ENCODE measurements around the gene LHFPL3.

The LHFPL3 gene

DNA sequence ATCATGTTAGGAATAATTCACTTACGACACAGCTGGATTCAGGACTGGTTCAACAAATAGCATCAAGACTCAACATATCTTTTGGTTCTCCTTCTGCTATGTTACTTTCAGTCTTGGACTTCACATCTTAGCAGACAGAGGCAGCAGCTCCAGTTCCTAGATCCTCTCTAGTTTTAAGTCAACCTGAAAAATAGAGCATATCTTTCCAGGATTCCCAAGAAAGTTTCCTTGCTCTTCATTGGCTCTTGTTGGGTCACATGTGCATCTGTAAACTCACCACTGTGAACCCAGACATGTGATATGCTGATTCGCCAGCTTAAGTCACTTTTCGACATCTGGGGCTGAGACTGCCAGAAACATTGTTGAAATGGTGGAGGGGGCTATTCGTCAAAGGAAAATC, 475.5 kb downstream of the LHFPL3 start:
- no peak for DNase-seq (ENCODE audit: low read depth in 1 of 2, low spot score in 1 of 2)
- TF ChIP-seq SPI1 (IDR thresholded peaks at IDR 0.05; ENCODE audit: borderline replicate concordance, low read depth) (no peak), GABPA (IDR thresholded peaks at IDR 0.05; ENCODE audit: low read depth) (no peak), POLR2AphosphoS5 (IDR thresholded peaks at IDR 0.05; ENCODE audit: low read depth) (no peak)
- TF ChIP-seq, protein P1, sequence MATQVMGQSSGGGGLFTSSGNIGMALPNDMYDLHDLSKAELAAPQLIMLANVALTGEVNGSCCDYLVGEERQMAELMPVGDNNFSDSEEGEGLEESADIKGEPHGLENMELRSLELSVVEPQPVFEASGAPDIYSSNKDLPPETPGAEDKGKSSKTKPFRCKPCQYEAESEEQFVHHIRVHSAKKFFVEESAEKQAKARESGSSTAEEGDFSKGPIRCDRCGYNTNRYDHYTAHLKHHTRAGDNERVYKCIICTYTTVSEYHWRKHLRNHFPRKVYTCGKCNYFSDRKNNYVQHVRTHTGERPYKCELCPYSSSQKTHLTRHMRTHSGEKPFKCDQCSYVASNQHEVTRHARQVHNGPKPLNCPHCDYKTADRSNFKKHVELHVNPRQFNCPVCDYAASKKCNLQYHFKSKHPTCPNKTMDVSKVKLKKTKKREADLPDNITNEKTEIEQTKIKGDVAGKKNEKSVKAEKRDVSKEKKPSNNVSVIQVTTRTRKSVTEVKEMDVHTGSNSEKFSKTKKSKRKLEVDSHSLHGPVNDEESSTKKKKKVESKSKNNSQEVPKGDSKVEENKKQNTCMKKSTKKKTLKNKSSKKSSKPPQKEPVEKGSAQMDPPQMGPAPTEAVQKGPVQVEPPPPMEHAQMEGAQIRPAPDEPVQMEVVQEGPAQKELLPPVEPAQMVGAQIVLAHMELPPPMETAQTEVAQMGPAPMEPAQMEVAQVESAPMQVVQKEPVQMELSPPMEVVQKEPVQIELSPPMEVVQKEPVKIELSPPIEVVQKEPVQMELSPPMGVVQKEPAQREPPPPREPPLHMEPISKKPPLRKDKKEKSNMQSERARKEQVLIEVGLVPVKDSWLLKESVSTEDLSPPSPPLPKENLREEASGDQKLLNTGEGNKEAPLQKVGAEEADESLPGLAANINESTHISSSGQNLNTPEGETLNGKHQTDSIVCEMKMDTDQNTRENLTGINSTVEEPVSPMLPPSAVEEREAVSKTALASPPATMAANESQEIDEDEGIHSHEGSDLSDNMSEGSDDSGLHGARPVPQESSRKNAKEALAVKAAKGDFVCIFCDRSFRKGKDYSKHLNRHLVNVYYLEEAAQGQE (IDR thresholded peaks at IDR 0.05; ENCODE audit: insufficient replicate concordance, low read depth): no peak
- TF ChIP-seq, protein P2, sequence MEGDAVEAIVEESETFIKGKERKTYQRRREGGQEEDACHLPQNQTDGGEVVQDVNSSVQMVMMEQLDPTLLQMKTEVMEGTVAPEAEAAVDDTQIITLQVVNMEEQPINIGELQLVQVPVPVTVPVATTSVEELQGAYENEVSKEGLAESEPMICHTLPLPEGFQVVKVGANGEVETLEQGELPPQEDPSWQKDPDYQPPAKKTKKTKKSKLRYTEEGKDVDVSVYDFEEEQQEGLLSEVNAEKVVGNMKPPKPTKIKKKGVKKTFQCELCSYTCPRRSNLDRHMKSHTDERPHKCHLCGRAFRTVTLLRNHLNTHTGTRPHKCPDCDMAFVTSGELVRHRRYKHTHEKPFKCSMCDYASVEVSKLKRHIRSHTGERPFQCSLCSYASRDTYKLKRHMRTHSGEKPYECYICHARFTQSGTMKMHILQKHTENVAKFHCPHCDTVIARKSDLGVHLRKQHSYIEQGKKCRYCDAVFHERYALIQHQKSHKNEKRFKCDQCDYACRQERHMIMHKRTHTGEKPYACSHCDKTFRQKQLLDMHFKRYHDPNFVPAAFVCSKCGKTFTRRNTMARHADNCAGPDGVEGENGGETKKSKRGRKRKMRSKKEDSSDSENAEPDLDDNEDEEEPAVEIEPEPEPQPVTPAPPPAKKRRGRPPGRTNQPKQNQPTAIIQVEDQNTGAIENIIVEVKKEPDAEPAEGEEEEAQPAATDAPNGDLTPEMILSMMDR (IDR thresholded peaks at IDR 0.05; ENCODE audit: insufficient read depth, low read length): no peak
- Histone ChIP-seq H3K27ac (replicated peaks) (no peak overlapping the region), H3K4me3 (replicated peaks; ENCODE audit: insufficient read depth, low read length) (no peak overlapping the region), H3K27me3 (ENCODE audit: insufficient read depth, poor library complexity, severe bottlenecking) (peaks cover 4% of the 10 kb centered on the region)

DNA sequence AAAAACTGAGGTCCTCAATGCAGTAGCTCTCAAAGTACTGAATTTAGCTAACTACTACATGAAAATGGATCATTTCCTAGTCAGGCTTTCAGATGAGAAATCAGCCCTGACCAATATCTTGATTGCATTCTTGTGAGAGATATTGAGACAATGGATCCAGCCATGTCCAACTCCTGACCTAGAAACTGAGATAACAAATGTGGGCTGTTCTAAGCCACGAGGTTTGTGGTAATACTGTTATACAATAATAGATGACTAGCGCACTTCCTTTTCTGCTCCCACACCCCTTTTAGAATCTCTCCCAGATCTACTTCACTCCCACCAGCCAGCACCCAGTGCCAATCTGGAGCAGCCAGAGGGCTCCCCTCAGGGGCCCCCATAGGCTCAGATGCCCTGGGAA, 476.3 kb downstream of the LHFPL3 start:
- DNase-seq (ENCODE audit: low read depth in 1 of 2, low spot score in 1 of 2): no peak
- H3K27me3 ChIP-seq (ENCODE audit: insufficient read depth, poor library complexity, severe bottlenecking): peaks cover 4% of the 10 kb centered on the region
- no peak overlapping the region for H3K4me3 ChIP-seq (replicated peaks; ENCODE audit: insufficient read depth, low read length)
- TF ChIP-seq, protein P2 (IDR thresholded peaks at IDR 0.05; ENCODE audit: insufficient read depth, low read length): no peak
- TF ChIP-seq GABPA (IDR thresholded peaks at IDR 0.05; ENCODE audit: low read depth): no peak
- TF ChIP-seq, protein P1 (IDR thresholded peaks at IDR 0.05; ENCODE audit: insufficient replicate concordance, low read depth): no peak
- TF ChIP-seq POLR2AphosphoS5 (IDR thresholded peaks at IDR 0.05; ENCODE audit: low read depth): no peak
- TF ChIP-seq SPI1 (IDR thresholded peaks at IDR 0.05; ENCODE audit: borderline replicate concordance, low read depth): no peak
- no peak overlapping the region for H3K27ac ChIP-seq (replicated peaks)

DNA sequence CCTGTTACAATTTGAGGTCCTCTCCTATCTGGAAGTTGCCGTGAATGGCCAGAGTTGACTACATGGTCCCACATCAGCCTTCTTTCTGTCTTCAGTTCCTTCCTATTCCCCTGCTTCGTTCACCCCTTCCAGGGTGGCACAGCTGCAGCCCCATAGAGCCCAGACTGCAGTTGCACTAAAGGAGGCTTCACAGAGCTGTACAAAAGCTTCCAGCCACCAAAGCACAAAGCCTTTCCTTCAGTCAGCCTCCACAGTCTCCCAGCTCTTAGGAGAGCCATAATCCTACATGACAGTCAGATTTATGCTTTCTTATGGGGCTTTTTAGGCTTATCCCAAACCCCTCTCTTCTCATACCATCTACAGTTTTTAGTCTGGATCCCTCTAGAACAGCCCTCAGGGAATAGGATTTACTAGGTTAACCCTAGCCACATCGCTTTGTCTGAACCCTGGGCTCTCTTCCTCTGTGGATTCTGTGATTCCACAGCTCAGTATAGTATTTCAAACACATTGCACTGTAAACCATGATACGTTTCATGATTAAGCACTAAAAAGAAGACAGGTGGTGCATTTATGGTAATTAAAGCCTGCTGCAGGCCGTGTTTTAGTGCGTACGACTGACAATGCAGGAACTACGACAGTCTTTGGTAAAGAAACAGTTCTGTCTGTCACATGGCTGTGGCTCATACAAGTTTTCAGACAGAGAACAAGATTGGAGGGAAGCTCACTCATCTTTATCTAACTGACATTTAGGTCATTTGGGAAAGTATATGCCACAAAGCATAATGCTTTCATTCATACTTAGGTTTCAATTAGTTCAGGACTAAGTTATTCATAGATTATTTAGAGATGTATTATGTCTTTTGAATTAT, 477.3 kb downstream of the LHFPL3 start:
- no peak overlapping the region for H3K27ac ChIP-seq (replicated peaks)
- TF ChIP-seq, protein P1 (IDR thresholded peaks at IDR 0.05; ENCODE audit: insufficient replicate concordance, low read depth): no peak
- no peak for TF ChIP-seq POLR2AphosphoS5 (IDR thresholded peaks at IDR 0.05; ENCODE audit: low read depth)
- TF ChIP-seq GABPA (IDR thresholded peaks at IDR 0.05; ENCODE audit: low read depth): no peak
- TF ChIP-seq SPI1 (IDR thresholded peaks at IDR 0.05; ENCODE audit: borderline replicate concordance, low read depth): no peak
- TF ChIP-seq, protein P2 (IDR thresholded peaks at IDR 0.05; ENCODE audit: insufficient read depth, low read length): no peak
- H3K27me3 ChIP-seq (ENCODE audit: insufficient read depth, poor library complexity, severe bottlenecking): peaks cover 4% of the 10 kb centered on the region
- no peak for DNase-seq (ENCODE audit: low read depth in 1 of 2, low spot score in 1 of 2)
- no peak overlapping the region for H3K4me3 ChIP-seq (replicated peaks; ENCODE audit: insufficient read depth, low read length)
